Stimulated activated CD4-positive, alpha-beta T cell treated with anti-CD3 and anti-CD28 coated beads, Interleukin-1b, Interleukin-23, amount 100 ng/mL, for 1 hour (primary cell): ENCODE data around the gene KRTAP4-9.
"Not testable (repeated sequence)": the region's sequence is repeated elsewhere in the genome, so short reads cannot be mapped to it uniquely, and the experiment has no call there.

Experiments
- DNase-seq, 2 donors: peaks; one replicate each; pipeline ENCODE4 v3.0.0-alpha.2; 2020; ENCODE audit warnings: low read depth in 2 of 2

The KRTAP4-9 gene

DNA sequence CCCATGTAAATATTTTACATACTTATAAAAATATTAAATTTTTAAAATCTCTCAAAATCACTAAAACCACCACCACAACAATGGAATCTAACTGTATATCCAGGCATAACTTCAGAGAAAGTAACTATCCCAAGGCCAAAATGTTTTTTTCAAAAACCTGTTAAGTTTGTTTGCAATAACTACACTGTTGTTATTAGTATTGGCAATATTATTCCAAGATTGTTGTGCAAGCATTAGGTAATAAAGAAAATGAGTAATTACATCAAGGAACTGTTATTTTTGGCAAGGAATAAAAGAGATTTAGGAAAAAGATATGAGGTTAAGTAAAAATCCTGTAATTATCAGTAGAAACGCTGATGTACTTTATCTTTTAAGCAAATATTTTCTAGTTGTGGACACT, 22.2 kb downstream of the KRTAP4-9 start:
- no peak for DNase-seq

DNA sequence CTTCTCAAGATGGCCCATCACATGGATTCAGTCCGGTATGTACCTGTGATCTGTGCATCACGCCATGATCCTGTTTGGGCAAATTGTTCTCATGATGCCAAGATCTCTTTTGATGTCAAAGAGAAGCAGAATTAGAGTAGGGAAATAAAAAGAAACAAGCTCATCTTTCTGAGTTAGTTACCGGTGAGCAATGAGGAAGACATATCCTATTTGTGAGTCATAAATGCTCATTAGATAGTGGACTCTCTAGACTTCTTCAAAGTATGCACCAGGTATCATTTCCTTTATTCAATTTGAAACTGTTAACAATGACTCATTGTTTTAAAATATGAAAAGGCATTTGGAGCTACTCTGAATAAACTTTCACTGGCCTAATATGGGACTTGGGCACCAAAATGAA, 26.8 kb downstream of the KRTAP4-9 start:
- no peak for DNase-seq

DNA sequence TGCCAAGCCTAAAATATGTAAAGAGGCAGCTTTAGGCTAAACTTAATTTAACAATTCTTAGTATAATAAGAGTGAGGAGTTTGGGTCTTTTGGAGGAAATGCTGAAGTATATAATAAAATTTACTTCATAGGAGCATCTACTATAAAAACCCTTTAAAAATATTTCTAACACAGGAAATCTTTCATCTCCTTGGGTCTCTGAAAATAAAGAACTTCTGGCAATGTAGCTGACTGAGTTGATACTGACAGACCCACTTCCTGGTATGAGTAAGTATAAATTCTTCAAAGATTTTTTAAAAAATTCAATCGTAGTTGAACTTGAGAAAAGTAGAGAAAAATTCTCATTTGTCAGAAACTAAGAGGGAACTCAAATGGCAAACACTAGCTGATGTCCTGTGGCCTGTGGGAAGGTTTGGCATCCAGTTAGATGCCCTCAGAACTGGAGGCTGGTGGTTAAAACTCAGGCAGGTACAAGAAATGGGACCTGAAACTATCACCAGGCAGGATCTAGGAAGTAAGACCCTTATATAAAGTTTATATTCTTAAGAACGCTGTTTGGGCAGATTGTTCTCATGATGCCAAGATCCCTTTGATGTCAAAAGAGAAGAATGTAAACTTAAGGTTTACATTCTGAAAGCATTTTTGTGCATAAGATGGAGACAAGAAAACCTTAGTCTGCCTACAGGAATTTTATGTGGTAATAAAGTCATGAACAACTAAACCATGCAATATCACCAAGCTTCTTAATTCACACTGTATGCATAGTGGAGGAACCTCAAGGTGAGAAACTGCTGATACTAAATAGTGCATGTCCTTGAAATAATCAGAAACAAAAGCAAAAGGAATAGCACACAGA, 28.9 kb downstream of the KRTAP4-9 start:
- DNase-seq, result no peak

DNA sequence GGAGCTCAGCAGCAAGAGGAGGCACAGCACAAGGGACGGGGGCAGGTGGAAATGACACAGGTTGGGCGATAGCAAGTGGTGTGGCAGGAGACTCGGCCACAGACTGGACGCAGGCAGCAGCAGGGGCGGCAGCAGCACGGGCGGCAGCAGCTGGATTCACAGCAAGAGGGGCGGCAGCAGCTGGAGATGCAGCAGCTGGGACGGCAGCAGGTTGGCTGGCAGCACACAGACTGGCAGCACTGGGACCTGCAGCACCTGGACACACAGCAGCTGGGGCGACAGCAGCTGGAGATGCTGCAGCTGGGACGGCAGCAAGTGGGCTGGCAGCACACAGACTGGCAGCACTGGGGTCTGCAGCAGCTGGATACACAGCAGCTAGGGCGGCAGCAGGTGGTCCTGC, 34.7 kb downstream of the KRTAP4-9 start:
- DNase-seq, result not testable (repeated sequence)

DNA sequence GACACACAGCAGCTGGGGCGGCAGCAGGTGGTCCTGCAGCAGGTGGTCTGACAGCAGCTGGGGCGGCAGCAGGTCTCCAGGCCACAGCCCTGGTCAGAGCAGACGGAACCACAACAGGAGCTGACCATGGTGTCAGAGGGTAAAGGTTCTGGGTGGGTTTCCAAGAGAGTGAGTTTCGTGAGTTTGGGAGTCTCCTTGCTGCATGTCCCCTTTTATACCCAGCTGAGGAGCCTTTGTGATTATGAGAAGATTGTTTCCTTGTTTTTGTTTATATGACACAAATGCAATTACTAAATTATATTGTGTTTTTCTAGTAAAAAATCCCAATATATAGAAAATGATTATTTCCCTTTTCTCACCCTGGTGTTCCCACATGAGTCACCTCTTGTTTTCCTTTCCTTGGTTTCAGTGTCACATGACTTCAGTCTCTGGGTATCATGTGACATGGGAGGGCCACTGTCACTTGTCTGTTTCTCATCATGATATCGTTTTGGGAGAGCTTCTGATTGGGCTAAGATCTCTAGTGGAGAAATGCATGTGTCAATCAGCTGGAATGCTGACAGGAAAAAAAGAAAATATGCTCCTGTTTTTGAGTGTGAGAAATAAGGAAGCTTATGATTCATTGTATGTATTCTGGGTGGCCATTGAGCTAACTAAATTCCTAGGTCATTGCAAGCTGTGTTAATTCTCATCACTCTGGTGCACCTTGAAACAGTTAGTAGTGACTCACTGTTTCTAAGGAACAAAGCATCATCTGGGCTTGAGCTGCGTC, 35.4 kb downstream of the KRTAP4-9 start, which contains the start of gene KRTAP4-6:
Gene KRTAP4-6, minus strand, starts transcription at position 185 of the 772 bp plus-strand sequence. Its CDS starts 57 bp downstream, at position 128.
- no peak for DNase-seq

DNA sequence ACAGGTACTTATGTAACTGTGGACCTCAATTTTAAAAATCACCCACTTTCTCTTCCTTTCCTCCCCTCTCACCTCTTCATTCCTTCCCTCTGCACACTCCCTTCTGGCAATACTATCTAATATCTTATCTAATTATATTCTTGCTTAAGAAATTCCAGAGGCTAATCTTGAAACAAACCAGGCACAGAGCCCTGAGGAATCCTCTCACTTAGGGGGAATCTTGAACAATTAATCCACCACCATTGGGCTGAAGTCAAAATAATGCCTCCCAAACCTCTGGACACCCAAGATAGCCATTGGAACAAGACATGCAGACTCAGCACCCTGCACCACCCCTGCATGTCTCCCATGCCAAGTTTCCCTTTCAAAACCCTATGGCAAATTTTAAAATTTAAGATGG, 36.2 kb downstream of the KRTAP4-9 start:
- DNase-seq, result no peak

DNA sequence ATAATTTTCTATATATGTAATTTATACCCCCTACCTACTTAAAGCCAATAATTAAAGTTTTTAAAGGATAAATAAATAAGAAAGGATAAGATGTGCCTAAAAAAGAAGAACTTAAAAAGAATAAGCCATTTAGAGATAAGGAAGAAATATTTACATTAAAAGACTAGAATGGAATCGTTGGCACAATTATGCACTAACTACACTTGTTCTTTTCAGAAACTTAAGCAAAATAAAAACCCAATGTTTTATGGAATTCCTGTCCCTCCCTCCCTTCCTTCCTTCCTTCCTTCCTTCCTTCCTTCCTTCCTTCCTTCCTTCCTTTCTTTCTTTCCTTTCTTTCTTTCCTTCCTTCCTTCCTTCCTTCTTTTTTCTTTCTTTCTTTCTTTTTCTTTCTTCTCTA, 39.7 kb downstream of the KRTAP4-9 start:
- DNase-seq, result no peak

DNA sequence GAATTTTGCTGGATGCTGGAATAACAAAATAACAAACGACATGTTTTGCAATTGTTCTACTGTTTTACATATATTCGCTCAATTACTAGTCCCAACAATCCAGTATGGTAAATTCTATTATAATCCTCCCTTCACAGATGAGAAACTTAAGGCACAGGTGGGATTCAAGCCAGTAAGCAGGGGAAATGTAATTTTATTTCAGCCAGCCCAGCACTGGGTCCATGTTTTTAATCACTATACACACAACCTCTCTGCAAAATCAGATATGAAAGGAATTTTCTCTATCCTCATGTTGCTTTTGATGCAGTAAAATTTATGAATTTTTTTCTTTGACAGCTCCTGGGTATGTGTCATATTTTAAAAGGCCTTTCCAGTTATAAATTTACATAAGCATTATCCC, 40.1 kb downstream of the KRTAP4-9 start:
- DNase-seq, result no peak

DNA sequence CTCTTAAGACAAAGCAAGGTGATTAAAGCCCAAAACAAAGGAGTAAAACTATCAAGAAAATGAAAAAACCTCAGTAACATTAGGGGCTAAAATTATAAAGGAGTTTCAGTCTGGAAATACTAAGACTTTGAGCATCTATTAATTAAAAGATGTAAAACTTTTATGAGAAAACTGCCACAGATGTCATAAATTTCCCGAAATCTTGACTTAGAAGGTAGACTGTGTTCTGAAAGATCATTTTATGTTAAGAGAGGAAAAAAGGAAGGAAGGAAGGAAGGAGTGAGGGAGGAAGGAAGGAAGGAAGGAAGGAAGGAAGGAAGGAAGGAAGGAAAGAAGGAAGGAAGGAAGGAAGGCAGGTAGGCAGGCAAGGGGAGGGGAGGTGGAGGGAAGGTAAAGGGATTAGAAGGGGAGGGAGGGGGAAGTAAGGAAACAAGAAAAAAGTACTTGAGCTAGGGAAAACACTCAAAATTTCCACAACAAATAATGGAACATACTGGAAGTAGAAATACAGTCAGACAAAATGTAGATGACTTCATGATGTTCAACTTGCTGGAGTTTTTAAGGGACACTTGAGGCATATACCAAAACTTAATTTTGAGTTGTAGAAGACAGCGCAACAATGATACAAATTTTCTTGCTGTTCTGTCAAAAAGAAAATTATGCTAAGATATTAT, 42.5 kb downstream of the KRTAP4-9 start:
- DNase-seq, result no peak

DNA sequence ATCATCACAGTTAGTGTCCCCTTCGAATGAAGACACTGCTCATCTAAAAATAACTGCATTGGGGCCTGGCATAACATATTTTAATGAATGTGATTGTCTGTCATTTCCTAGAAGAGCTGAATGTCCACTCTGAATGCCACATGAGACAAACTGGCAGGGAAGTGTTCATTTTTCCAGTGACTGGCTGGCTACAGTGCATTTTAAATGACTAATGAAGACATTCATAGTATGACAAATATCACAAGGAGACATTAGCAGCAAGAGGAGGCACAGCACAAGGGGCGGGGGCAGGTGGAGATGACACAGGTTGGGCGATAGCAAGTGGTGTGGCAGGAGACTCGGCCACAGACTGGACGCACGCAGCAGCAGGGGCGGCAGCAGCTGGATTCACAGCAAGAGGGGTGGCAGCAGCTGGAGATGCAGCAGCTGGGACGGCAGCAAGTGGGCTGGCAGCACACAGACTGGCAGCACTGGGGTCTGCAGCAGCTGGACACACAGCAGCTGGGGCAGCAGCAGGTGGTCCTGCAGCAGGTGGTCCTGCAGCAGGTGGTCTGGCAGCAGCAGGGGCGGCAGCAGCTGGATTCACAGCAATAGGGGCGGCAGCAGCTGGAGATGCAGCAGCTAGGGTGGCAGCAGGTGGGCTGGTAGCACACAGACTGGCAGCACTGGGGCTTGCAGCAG, 43.9 kb downstream of the KRTAP4-9 start:
- not testable (repeated sequence) for DNase-seq

DNA sequence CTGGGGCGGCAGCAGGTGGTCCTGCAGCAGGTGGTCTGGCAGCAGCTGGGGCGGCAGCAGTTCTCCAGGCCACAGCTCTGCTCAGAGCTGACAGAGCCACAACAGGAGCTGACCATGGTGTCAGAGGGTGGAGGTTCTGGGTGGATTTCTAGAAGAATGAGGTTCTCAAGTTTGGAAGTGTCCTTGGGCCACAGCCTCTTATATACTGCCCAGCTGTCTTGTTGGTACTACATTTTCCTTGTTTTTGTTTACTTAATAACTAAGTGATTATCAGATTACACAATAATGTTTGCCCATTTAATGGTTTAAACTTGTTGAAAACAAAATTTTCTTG, 44.4 kb downstream of the KRTAP4-9 start, which contains the start of gene KRTAP4-5:
Gene KRTAP4-5, minus strand, starts transcription at position 174 of the 334 bp plus-strand sequence. Its CDS starts 58 bp downstream, at position 116.
- DNase-seq, result no peak

DNA sequence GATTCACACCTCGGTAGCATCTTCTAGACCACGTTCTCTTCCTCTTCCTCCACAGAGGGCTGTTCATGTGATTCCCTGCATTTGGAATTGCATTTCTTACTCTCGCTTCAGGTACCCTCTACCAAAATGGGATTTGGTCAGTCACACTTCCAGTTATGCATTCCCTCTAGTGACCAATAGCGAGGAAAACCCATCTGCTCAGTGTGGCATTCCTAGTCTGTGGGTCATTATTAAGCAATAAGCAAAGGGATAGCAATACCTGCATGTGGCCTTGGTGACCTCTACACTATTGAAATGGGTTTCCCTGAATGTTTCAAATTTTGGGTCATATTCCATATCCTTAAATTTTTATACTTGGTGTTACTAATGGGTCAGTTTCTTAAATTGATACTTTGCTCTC, 44.8 kb downstream of the KRTAP4-9 start:
- no peak for DNase-seq

DNA sequence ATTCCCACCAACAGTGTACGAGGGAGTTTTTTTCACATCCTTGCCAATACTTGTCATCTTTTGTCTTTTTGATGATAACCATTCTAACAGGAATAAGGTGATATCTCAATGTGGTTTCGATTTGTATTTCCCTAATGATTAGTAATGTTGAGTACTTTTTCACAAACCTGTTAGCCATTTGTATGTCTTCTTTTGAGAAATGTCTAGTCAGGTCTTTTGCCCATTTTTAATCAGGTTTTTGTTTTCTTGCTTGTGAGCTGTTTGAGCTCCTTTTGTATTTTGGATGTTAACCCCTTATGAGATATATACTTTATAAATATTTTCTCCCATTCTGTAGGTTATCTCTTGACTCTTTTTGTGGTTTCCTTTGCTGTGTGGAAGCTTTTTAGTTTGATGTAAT, 46.3 kb downstream of the KRTAP4-9 start:
- no peak for DNase-seq

DNA sequence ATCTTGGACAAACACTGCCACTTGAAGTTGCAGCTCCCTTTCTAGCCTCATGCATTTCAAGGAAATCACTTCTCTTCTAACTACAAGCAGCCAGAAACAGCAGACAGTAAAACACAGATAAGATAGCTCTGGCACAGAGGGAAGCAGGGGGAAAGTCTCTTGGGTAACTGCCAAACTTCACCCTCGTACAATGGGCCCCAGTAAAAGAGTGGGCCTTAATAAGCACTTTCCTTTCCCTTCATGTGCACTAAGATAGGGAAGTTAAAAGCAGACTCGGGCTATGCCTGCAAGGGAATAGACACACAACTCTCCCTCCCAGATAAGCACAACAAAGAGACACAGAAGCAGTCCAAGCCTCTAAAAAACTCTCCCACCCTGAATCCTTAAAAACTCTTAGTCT, 48.7 kb downstream of the KRTAP4-9 start:
- DNase-seq, result no peak
